HL-60 (cell line): ENCODE results near the gene FOXO6.

Experiments
- CTCF ChIP-seq: IDR thresholded peaks from one replicate; pipeline ENCODE4 v1.5.1; 2011; ENCODE audit warnings: low read length, control low read depth, inconsistent platforms; ENCODE audit not compliant: insufficient read depth
- POLR2AphosphoS5 ChIP-seq: IDR thresholded peaks from 2 replicates; pipeline ENCODE4 v1.6.1; 2012; ENCODE audit warnings: low read depth
- REST ChIP-seq: IDR thresholded peaks from 2 replicates; pipeline ENCODE4 v1.6.1; 2012; ENCODE audit warnings: low read depth; ENCODE audit not compliant: insufficient replicate concordance

- no peak for TF ChIP-seq POLR2AphosphoS5
- TF ChIP-seq CTCF = no peak
- TF ChIP-seq REST = no peak
These were observed 18.5 kb downstream of the FOXO6 start for GRCh38 chr1:41379738-41380130.
